Caco-2 (cell line): ENCODE results near the gene TTYH3. TPM values are rescaled to one million over a fixed set of nuclear protein-coding genes. Genes with fewer than 3 reads are reported as not detected.

ENCODE experiments used
- BruUV-seq: library from RNA; stranded (reverse); fragments of 400-500 nt; replicated peaks from 2 replicates; lab custom pipeline; 2021; lab: Mats Ljungman, UMichigan
- CTCF ChIA-PET: fragments of 300-600 bp; sonication (Branson Sonifier 250); formaldehyde crosslinking; loops from one replicate; lab custom pipeline; 2022; ENCODE audit warnings: antibody characterized with exemption; lab: Charles Lee
- POLR2A ChIA-PET: fragments of 300-600 bp; sonication (Branson Sonifier 250); formaldehyde crosslinking; loops from one replicate; lab custom pipeline; 2022; ENCODE audit warnings: antibody characterized with exemption; lab: Charles Lee
- DNase-seq, 2 experiments: peaks; one replicate each; pipeline versions ENCODE4 v3.0.0 to v3.0.0-alpha.2; 2020 to 2022
- H3K27me3 ChIP-seq: replicated peaks from 2 replicates; pipeline ENCODE4 v1.6.0; 2011; ENCODE audit warnings: low read length; ENCODE audit not compliant: control insufficient read depth, insufficient read depth
- H3K36me3 ChIP-seq: 2 replicates; pipeline ENCODE4 v1.5.1; 2011; ENCODE audit warnings: low read length; ENCODE audit not compliant: control insufficient read depth, insufficient read depth
- H3K4me1 ChIP-seq: fragments of 250-450 bp; sonication (Bioruptor Pico); 2 replicates; pipeline ENCODE4 v1.5.1; 2020; ENCODE audit warnings: mild to moderate bottlenecking
- H3K4me3 ChIP-seq: 2 replicates; pipeline ENCODE4 v1.5.1; 2011; ENCODE audit warnings: low read depth, mild to moderate bottlenecking, control low read depth, low read length
- H3K9me3 ChIP-seq: fragments of 250-450 bp; sonication (Bioruptor Pico); 2 replicates; pipeline ENCODE4 v1.5.1; 2020; ENCODE audit warnings: mild to moderate bottlenecking, moderate library complexity
- H3K27ac Mint-ChIP-seq: one replicate; pipeline ENCODE4 v1.8.0; 2022; ENCODE audit warnings: mixed read lengths; ENCODE audit not compliant: unreplicated experiment
- H3K27me3 Mint-ChIP-seq: one replicate; pipeline ENCODE4 v1.8.0; 2022; ENCODE audit warnings: mixed read lengths; ENCODE audit not compliant: insufficient read depth, unreplicated experiment
- H3K36me3 Mint-ChIP-seq: one replicate; pipeline ENCODE4 v1.8.0; 2022; ENCODE audit warnings: mild to moderate bottlenecking, mixed read lengths; ENCODE audit not compliant: insufficient read depth, unreplicated experiment
- H3K4me1 Mint-ChIP-seq: one replicate; pipeline ENCODE4 v1.8.0; 2022; ENCODE audit warnings: low read depth, mixed read lengths; ENCODE audit not compliant: unreplicated experiment
- H3K4me3 Mint-ChIP-seq: one replicate; pipeline ENCODE4 v1.8.0; 2022; ENCODE audit warnings: mild to moderate bottlenecking, moderate library complexity, mixed read lengths; ENCODE audit not compliant: unreplicated experiment
- H3K9me3 Mint-ChIP-seq: one replicate; pipeline ENCODE4 v1.8.0; 2022; ENCODE audit warnings: mixed read lengths; ENCODE audit not compliant: unreplicated experiment
- intact Hi-C: fragments of 100-400 bp; cut with micrococcal nuclease; formaldehyde crosslinking; loops from one replicate; pipeline ENCODE4 v1.10.0; 2022; ENCODE audit not compliant: unreplicated experiment
- total RNA-seq: library from RNA; stranded (reverse); gene quantifications from 2 replicates; pipeline ENCODE4 v1.2.3, GENCODE V29; 2022
- TF ChIP-seq, protein P1 (sequence below), 2 experiments: fragments of 200-600 bp in 1 of 2; IDR thresholded peaks; 1 replicate in 1 of 2; 2 replicates in 1 of 2; pipeline versions ENCODE4 v1.5.1 to v1.8.0; 2011 to 2022; ENCODE audit warnings: antibody characterized with exemption in 1 of 2, control low read depth in 1 of 2, inconsistent platforms in 1 of 2, low read depth in 1 of 2, low read length in 1 of 2, mild to moderate bottlenecking in 1 of 2, moderate library complexity in 1 of 2; ENCODE audit not compliant: insufficient read depth in 1 of 2, severe bottlenecking in 1 of 2, unreplicated experiment in 1 of 2

The TTYH3 gene
- total RNA-seq, 1 experiment from 2014 or later: 57.3 TPM

DNA sequence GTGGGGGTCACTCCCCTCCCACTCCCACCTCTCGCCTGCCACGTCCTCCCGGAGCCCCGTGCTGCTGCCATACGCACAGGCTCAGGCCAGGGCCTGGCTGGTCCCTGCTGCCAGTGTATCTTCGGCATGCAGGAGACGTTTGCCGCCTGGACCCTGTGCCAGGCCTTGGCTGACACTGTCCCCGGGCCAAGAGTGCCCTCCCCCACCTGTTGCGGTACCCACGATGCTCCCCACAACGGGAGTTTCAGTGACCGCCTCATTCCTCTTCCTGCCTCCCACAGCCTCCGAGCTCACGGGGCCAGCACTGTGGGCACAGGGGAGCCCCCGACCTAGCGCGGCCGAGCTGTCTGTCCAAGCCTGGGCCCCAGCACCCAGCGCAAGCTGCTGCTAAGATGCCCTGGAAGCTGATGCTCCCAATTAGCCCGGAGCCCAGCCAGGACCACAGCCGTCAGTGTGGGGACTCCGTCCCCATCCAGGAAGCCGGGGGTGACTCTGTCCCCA is 7.4 kb downstream of the TTYH3 start:
- POLR2A ChIA-PET: no interaction called here
- TF ChIP-seq, protein P1, sequence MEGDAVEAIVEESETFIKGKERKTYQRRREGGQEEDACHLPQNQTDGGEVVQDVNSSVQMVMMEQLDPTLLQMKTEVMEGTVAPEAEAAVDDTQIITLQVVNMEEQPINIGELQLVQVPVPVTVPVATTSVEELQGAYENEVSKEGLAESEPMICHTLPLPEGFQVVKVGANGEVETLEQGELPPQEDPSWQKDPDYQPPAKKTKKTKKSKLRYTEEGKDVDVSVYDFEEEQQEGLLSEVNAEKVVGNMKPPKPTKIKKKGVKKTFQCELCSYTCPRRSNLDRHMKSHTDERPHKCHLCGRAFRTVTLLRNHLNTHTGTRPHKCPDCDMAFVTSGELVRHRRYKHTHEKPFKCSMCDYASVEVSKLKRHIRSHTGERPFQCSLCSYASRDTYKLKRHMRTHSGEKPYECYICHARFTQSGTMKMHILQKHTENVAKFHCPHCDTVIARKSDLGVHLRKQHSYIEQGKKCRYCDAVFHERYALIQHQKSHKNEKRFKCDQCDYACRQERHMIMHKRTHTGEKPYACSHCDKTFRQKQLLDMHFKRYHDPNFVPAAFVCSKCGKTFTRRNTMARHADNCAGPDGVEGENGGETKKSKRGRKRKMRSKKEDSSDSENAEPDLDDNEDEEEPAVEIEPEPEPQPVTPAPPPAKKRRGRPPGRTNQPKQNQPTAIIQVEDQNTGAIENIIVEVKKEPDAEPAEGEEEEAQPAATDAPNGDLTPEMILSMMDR (IDR thresholded peaks at IDR 0.05; ENCODE audit: insufficient read depth in 1 of 2, low read depth in 1 of 2, low read length in 1 of 2, severe bottlenecking in 1 of 2, unreplicated experiment in 1 of 2): no peak
- Mint-ChIP-seq H3K4me3 (no peak overlapping the region), H3K9me3 (no peaks in the 10 kb centered on the region), H3K36me3 (no peaks in the 10 kb centered on the region), H3K27me3 (no peaks in the 10 kb centered on the region), H3K4me1 (no peaks in the 10 kb centered on the region), H3K27ac (no peak overlapping the region)
- no peak overlapping the region for H3K4me3 ChIP-seq
- H3K9me3 ChIP-seq: no peaks in the 10 kb centered on the region
- BruUV-seq: no TSS peak
- intact Hi-C loops: loop anchor here (10.0 kb wide), 1 partner anchor 666 kb away; the partner anchor contains the start of gene SDK1
- DNase-seq: no peak
- CTCF ChIA-PET: interaction anchor here (0.7 kb wide), 1 partner anchor 8 kb away, joined by 3 read pairs; no protein-coding TSS in a partner anchor
- no peaks in the 10 kb centered on the region for H3K27me3 ChIP-seq
- 0 out of 2 replicates have a peak, but pooled peaks cover 3% of the 10 kb centered on the region for H3K4me1 ChIP-seq
- H3K36me3 ChIP-seq: peaks cover 2% of the 10 kb centered on the region; the same call in 1 of the 2 replicates

DNA sequence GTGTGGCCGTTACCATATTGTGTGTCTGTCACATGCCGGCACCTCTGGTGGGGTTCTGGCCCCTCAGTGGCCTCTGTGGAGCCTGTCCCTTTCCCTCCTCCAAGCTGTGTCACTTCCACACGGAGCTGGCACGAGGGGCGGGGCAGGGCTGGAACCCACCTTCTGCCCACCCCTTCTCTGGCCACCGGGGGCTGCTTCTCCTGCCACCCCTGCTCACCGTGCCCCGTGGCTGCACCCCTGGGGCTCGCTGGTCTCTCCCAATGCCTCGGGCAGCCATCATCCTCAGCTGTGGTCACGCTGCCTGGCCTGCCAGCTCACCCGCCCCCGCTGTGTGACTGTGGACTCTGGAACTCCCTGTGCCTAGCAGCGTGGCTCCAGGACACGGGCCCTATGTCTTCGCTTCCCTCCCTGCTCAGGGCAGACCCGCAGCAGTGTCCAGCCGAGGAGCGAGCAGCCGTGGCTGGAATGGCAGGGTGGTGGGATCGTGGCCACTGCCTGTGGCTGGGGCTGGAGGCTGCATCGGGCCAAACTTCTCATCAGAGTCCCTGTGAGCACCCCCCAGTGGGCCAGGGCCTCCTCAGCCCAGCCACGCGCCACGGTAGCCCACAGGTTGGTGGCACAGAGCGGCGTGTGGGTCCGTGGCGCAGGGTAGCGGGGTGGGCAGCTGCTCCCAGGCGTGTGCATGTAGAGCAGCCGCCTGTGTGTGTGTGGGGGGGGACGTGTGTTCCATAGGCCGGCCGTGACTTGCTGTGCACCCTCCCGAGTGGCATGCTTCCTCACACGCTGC is 8.1 kb downstream of the TTYH3 start:
- TF ChIP-seq, protein P1 (IDR thresholded peaks at IDR 0.05; ENCODE audit: insufficient read depth in 1 of 2, low read depth in 1 of 2, low read length in 1 of 2, severe bottlenecking in 1 of 2, unreplicated experiment in 1 of 2): no peak
- H3K4me3 ChIP-seq: no peak overlapping the region
- no peaks in the 10 kb centered on the region for H3K36me3 Mint-ChIP-seq
- H3K4me3 Mint-ChIP-seq: no peak overlapping the region
- H3K27me3 ChIP-seq: no peaks in the 10 kb centered on the region
- ChIA-PET POLR2A (no interaction called here), CTCF (interaction anchor here (0.7 kb wide), 1 partner anchor 9 kb away, joined by 3 read pairs; no protein-coding TSS in a partner anchor)
- intact Hi-C loops: loop anchor here (10.0 kb wide), 1 partner anchor 665 kb away; the partner anchor contains the start of gene SDK1
- no peaks in the 10 kb centered on the region for H3K27me3 Mint-ChIP-seq
- no TSS peak for BruUV-seq
- H3K36me3 ChIP-seq: peaks cover 2% of the 10 kb centered on the region; the same call in 1 of the 2 replicates
- H3K4me1 Mint-ChIP-seq: no peaks in the 10 kb centered on the region
- DNase-seq: no peak
- H3K9me3 Mint-ChIP-seq: no peaks in the 10 kb centered on the region
- H3K9me3 ChIP-seq: no peaks in the 10 kb centered on the region
- H3K4me1 ChIP-seq: 0 out of 2 replicates have a peak, but pooled peaks cover 3% of the 10 kb centered on the region
- no peak overlapping the region for H3K27ac Mint-ChIP-seq

DNA sequence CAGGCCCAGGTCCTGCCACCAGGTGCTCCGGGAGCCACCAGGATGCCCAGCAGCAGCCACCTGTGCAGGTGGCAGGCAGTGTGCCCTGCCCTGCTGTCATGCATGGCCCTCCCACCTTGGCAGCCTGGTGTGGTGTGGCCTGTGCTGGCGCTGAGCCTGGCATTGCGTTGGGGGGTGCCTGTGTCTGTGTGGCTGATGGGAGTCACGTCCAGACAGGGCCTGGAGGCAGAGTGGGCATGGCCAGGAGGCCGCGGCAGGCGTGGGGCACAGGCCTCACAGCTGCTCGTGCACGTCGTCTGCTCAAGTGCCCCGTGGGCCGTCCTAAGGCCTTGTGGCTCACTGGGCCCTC is 8.7 kb downstream of the TTYH3 start:
- Mint-ChIP-seq H3K27ac (no peak overlapping the region), H3K4me1 (no peaks in the 10 kb centered on the region), H3K36me3 (no peaks in the 10 kb centered on the region), H3K4me3 (no peak overlapping the region), H3K27me3 (no peaks in the 10 kb centered on the region), H3K9me3 (no peaks in the 10 kb centered on the region)
- no peak overlapping the region for H3K4me3 ChIP-seq
- intact Hi-C loops: no loop called here
- H3K27me3 ChIP-seq: no peaks in the 10 kb centered on the region
- POLR2A ChIA-PET: no interaction called here
- 0 out of 2 replicates have a peak, but pooled peaks cover 3% of the 10 kb centered on the region for H3K4me1 ChIP-seq
- DNase-seq: no peak
- peaks cover 2% of the 10 kb centered on the region; the same call in 1 of the 2 replicates for H3K36me3 ChIP-seq
- TF ChIP-seq, protein P1 (IDR thresholded peaks at IDR 0.05; ENCODE audit: insufficient read depth in 1 of 2, low read depth in 1 of 2, low read length in 1 of 2, severe bottlenecking in 1 of 2, unreplicated experiment in 1 of 2): no peak
- CTCF ChIA-PET: no interaction called here
- H3K9me3 ChIP-seq: no peaks in the 10 kb centered on the region
- BruUV-seq: no TSS peak
